ENCODE results near the gene DNALI1.
A peak's percentile ranks its signal among the peaks of the same experiment; 100 is the strongest.

Gene DNALI1

DNA sequence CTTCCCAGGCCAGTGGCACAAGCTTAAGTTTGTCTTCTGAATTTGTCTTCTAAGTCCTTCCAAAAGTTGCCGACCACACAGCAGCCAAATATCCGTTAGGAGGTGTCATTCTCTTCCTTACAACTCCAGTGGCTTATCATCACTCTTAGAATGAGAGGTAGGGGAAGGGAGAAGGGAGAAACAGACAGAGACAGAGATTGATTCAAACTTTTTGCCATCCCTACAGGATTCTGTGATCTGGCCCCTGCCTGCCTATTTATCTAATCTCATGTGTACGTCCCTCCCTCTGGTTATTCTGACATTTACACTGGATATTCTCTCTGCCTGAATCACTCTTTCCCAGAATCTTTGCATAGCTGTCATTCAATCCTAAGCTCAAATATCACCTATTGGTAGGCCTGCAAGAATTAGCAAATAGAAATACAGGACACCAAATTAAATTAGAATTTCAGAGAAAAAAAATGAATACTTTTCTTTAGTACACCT lies 39.5 kb downstream of the DNALI1 start:
- TF ChIP-seq, protein P1, sequence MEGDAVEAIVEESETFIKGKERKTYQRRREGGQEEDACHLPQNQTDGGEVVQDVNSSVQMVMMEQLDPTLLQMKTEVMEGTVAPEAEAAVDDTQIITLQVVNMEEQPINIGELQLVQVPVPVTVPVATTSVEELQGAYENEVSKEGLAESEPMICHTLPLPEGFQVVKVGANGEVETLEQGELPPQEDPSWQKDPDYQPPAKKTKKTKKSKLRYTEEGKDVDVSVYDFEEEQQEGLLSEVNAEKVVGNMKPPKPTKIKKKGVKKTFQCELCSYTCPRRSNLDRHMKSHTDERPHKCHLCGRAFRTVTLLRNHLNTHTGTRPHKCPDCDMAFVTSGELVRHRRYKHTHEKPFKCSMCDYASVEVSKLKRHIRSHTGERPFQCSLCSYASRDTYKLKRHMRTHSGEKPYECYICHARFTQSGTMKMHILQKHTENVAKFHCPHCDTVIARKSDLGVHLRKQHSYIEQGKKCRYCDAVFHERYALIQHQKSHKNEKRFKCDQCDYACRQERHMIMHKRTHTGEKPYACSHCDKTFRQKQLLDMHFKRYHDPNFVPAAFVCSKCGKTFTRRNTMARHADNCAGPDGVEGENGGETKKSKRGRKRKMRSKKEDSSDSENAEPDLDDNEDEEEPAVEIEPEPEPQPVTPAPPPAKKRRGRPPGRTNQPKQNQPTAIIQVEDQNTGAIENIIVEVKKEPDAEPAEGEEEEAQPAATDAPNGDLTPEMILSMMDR (IDR thresholded peaks at IDR 0.05; ENCODE audit: insufficient read depth, low read length, missing control alignments): no peak
- ChIA-PET POLR2A (interaction anchor here (0.9 to 1.4 kb wide), 5 partner anchors 9 to 94 kb away, joined by 3 to 4 read pairs (median 4); partner anchors contain the start of gene MEAF6), CTCF (interaction anchor here (0.6 to 14.5 kb wide), 7 partner anchors 9 to 142 kb away, joined by 3 to 382 read pairs (median 4); no protein-coding TSS in a partner anchor)
- DNase-seq (ENCODE audit: low read depth, low spot score): no peak
- H3K4me3 ChIP-seq (ENCODE audit: low read depth, low read length): peak overlapping the region; percentile 91

DNA sequence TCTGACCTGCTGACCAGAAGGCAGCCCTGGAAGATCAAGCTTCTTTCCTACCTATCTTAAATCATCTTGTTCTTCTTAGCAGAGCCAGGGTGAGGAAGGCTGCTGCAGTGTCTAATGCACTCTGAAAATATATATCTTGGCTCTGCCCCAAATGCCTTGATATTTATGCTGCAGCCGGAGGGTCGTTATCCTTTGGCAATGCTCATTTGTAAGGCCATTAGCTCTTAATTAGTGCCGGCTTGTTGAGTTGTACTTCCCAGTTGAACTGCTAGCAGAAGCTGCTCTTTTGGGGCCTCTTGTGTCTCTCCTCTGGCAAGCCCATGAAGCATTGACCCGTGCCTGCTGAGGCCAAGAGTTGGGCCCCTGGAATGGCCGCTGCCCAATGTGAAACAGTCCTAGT lies 43.2 kb downstream of the DNALI1 start:
- TF ChIP-seq, protein P1 (IDR thresholded peaks at IDR 0.05; ENCODE audit: insufficient read depth, low read length, missing control alignments): no peak
- DNase-seq (ENCODE audit: low read depth, low spot score): no peak
- CTCF ChIA-PET: interaction anchor here (1.1 to 14.5 kb wide), 4 partner anchors 7 to 93 kb away, joined by 3 to 382 read pairs (median 10); partner anchors contain the start of gene CDCA8
- POLR2A ChIA-PET: no interaction called here
- no peak overlapping the region for H3K4me3 ChIP-seq (ENCODE audit: low read depth, low read length)

DNA sequence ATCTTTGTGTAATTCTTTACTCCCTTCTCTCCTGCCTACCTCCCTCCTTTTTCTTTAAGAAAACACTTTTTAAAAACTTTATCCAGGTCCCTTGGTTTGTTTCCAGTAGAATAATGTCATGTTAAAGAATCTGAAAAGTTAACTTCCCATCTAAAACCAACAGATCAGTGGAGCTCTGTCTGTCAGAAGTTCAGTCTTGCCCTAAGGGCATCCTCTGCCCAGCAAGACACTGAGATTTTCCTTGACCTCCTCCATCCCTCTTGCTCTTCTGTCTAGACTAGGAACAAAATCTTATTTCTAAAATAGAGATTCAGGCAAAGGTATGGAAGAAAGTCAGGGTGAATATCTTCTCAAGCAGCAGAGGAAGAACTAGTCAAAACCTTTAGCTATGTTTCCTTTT lies 44.7 kb downstream of the DNALI1 start:
- CTCF ChIA-PET: interaction anchor here (1.0 to 14.5 kb wide), 4 partner anchors 8 to 78 kb away, joined by 3 to 382 read pairs (median 8); no protein-coding TSS in a partner anchor
- H3K4me3 ChIP-seq (ENCODE audit: low read depth, low read length): no peak overlapping the region
- DNase-seq (ENCODE audit: low read depth, low spot score): no peak
- POLR2A ChIA-PET: no interaction called here
- TF ChIP-seq, protein P1 (IDR thresholded peaks at IDR 0.05; ENCODE audit: insufficient read depth, low read length, missing control alignments): no peak

DNA sequence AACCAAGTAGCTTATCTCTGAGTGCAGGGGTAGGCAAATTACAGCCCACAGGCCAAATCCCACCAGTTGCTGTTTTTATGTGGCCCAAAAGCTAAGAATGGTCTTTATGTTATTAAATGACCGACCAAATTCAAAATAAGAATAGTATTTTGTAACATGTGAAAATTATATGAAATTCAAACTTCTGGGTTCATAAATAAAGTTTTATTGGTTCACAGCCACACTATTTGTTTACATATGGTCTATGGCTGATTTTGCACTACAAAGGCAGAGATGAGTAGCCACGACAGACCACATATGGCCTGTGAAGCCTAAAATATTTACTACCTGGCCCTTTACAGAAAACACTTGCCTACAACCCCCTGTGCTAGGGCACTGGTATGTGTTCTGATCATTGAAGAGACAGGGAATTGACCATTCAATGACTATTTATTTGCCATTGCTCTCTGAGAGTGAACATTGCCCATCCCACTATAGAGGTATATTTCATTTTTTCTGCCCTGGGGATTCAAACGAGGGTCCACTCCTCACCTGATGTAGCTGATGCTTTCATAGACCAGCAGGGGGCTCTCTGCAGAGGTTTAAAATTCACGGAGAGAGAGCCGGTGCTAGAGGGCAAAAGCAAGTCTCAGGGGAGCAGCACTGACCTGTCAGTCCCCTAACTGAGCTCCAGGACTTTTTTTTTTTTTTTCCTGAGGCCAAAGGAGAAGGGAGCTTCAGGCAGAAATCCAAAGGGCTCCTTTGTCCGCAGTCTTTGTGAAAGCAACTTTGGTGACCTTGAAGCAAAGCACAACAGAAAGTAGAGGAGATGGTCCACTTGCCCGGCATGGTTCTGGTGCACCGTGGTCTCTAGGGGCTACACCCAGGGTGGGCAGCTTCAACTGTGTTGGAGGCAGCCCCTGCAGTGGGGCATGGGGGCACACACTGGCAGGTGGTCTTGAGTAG lies 46.3 kb downstream of the DNALI1 start:
- CTCF ChIA-PET: interaction anchor here (0.7 to 14.5 kb wide), 29 partner anchors 9 to 1231 kb away, joined by 3 to 382 read pairs (median 5); partner anchors contain the start of gene CDCA8
- POLR2A ChIA-PET: no interaction called here
- no peak overlapping the region for H3K4me3 ChIP-seq (ENCODE audit: low read depth, low read length)
- DNase-seq (ENCODE audit: low read depth, low spot score): no peak
- TF ChIP-seq, protein P1 (IDR thresholded peaks at IDR 0.05; ENCODE audit: insufficient read depth, low read length, missing control alignments): peak; percentile 59

DNA sequence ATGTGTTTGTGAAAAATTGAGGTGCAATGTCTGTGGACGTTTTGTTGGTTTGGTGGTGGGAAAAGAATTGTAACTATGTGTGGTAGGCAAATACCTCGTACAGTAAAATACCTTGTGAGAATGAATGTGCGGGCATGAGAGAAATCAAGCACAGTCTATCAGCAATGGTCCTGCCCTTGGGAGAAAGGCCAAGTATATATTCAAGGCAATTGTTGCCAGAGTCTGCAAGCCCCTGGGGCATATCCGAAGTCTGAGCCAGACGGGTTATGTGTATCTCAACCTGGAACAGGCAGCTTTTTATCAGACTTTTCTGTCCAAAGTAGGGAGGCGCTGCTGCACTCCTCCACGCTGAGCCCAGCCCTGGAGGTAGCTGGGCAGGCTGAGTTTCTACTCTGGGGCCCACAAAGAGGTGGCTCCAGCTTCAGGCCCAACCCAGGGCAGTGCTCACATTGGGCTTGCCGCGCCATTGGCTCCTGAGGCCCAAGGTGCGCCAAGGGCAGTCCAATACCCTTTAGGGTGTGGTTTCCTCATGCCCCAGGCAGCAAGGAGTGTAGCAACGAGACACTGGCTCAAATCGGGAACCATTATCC lies 48.4 kb downstream of the DNALI1 start:
- POLR2A ChIA-PET: no interaction called here
- CTCF ChIA-PET: interaction anchor here (1.3 to 14.5 kb wide), 4 partner anchors 9 to 74 kb away, joined by 5 to 382 read pairs (median 12); partner anchors contain the start of gene GNL2
- no peak overlapping the region for H3K4me3 ChIP-seq (ENCODE audit: low read depth, low read length)
- no peak for DNase-seq (ENCODE audit: low read depth, low spot score)
- TF ChIP-seq, protein P1 (IDR thresholded peaks at IDR 0.05; ENCODE audit: insufficient read depth, low read length, missing control alignments): no peak
